HCT116 (cell line): ENCODE results near the gene MRPS23. TPM values are rescaled to one million over a fixed set of nuclear protein-coding genes. Genes with fewer than 3 reads are reported as not detected.
A peak's percentile ranks its signal among the peaks of the same experiment; 100 is the strongest.

Experiments
- ATAC-seq: fragments of 200-7000 bp; cut with Tn5 transposase; 2 replicates; pipeline ENCODE4 v1.9.1; 2020; ENCODE audit warnings: mild to moderate bottlenecking, moderate library complexity
- BruUV-seq: library from RNA; stranded (reverse); fragments of 400-500 nt; replicated peaks from 2 replicates; lab custom pipeline; 2021; lab: Mats Ljungman, UMichigan
- CTCF ChIA-PET: fragments of 300-600 bp; sonication (Branson Sonifier 250); formaldehyde crosslinking; loops from one replicate; lab custom pipeline; 2021; ENCODE audit warnings: antibody characterized with exemption; lab: Charles Lee
- POLR2A ChIA-PET: fragments of 300-600, 350-600 bp; sonication (Branson Sonifier 250); formaldehyde crosslinking; loops from one replicate; lab custom pipeline; 2021; ENCODE audit warnings: antibody characterized with exemption; lab: Charles Lee
- RAD21 ChIA-PET, 2 experiments: fragments of 300-600 bp; sonication (Branson Sonifier 250); formaldehyde crosslinking; loops; one replicate each; lab custom pipeline; 2023; ENCODE audit warnings: low total read pairs in 2 of 2; ENCODE audit not compliant: uncharacterized antibody in 2 of 2, unreplicated experiment in 2 of 2, low non-redundant PET in 1 of 2; lab: Charles Lee
- DNase-seq: peaks from one replicate; pipeline ENCODE4 v3.0.0-alpha.2; 2010; ENCODE audit warnings: low read depth, low spot score
- H2AFZ ChIP-seq: fragments of 200-600 bp; shearing (Covaris generic), sonication (generic); 2 replicates; pipeline ENCODE4 v1.6.1; 2017; ENCODE audit warnings: low read depth, mixed run types, mixed read lengths, antibody characterized with exemption, low read length; ENCODE audit not compliant: poor library complexity, severe bottlenecking
- H3K27ac ChIP-seq: 2 replicates; pipeline ENCODE4 v1.5.1; 2012; ENCODE audit warnings: low read depth, low read length
- H3K27me3 ChIP-seq: fragments of 200-600 bp; sonication (generic); 2 replicates; pipeline ENCODE4 v1.6.1; 2016; ENCODE audit warnings: mixed run types, low read length, mixed read lengths; ENCODE audit not compliant: insufficient read depth
- H3K36me3 ChIP-seq, 2 experiments: fragments of 200-500 bp in 1 of 2; fragments of 200-600 bp in 1 of 2; sonication (Bioruptor generic) in 1 of 2; sonication (generic) in 1 of 2; 2 replicates each; pipeline versions ENCODE4 v1.5.1 to v1.6.1; 2014 to 2016; ENCODE audit warnings: low read length in 2 of 2, inconsistent platforms in 1 of 2, mixed read lengths in 1 of 2, mixed run types in 1 of 2; ENCODE audit not compliant: insufficient read depth in 2 of 2, control insufficient read depth in 1 of 2
- H3K4me1 ChIP-seq, 2 experiments: fragments of 200-600 bp in 1 of 2; sonication (generic) in 1 of 2; 2 replicates each; pipeline versions ENCODE4 v1.5.1 to v1.6.1; 2012 to 2017; ENCODE audit warnings: low read length in 2 of 2, inconsistent platforms in 1 of 2, mild to moderate bottlenecking in 1 of 2, mixed read lengths in 1 of 2, mixed run types in 1 of 2, moderate library complexity in 1 of 2; ENCODE audit not compliant: insufficient read depth in 2 of 2, control insufficient read depth in 1 of 2
- H3K4me2 ChIP-seq: fragments of 200-600 bp; sonication (generic); 2 replicates; pipeline ENCODE4 v1.6.1; 2017; ENCODE audit warnings: mixed run types, low read length, mixed read lengths
- H3K4me3 ChIP-seq, 2 experiments: fragments of 200-600 bp in 1 of 2; sonication (generic) in 1 of 2; replicated peaks in 1 of 2; 2 replicates each; pipeline ENCODE4 v1.5.1; 2011 to 2016; ENCODE audit warnings: low read length in 2 of 2, control low read depth in 1 of 2, low read depth in 1 of 2, mild to moderate bottlenecking in 1 of 2, mixed read lengths in 1 of 2, mixed run types in 1 of 2
- H3K79me2 ChIP-seq: fragments of 200-600 bp; sonication (generic); 2 replicates; pipeline ENCODE4 v1.6.1; 2017; ENCODE audit warnings: mild to moderate bottlenecking, mixed run types, low read length, moderate library complexity, mixed read lengths; ENCODE audit not compliant: insufficient read depth
- H3K9ac ChIP-seq: fragments of 200-600 bp; sonication (generic); 2 replicates; pipeline ENCODE4 v1.6.1; 2016; ENCODE audit warnings: low read length, mixed read lengths
- H3K9me2 ChIP-seq: fragments of 200-600 bp; sonication (generic), shearing (Covaris generic); 2 replicates; pipeline ENCODE4 v1.6.1; 2017; ENCODE audit warnings: mixed run types, mild to moderate bottlenecking, moderate library complexity; ENCODE audit not compliant: insufficient read depth
- H3K9me3 ChIP-seq, 2 experiments: fragments of 200-500 bp in 1 of 2; fragments of 200-600 bp in 1 of 2; sonication (Bioruptor generic) in 1 of 2; sonication (generic) in 1 of 2; 2 replicates each; pipeline ENCODE4 v1.6.1; 2014 to 2017; ENCODE audit warnings: low read length in 2 of 2, mixed read lengths in 2 of 2, inconsistent platforms in 1 of 2, low read depth in 1 of 2, mild to moderate bottlenecking in 1 of 2, mixed run types in 1 of 2, moderate library complexity in 1 of 2; ENCODE audit not compliant: control insufficient read depth in 1 of 2, insufficient read depth in 1 of 2
- H4K20me1 ChIP-seq: fragments of 200-600 bp; sonication (generic), shearing (Covaris generic); 2 replicates; pipeline ENCODE4 v1.6.1; 2017; ENCODE audit warnings: mixed run types, mild to moderate bottlenecking, moderate library complexity; ENCODE audit not compliant: insufficient read depth
- ATF3 ChIP-seq: IDR thresholded peaks from 2 replicates; pipeline ENCODE4 v1.6.1; 2012
- CBX3 ChIP-seq: IDR thresholded peaks from 2 replicates; pipeline ENCODE4 v1.6.1; 2012; ENCODE audit warnings: low read depth
- ELF1 ChIP-seq: IDR thresholded peaks from 2 replicates; pipeline ENCODE4 v1.6.1; 2012; ENCODE audit warnings: low read depth, borderline replicate concordance
- FOSL1 ChIP-seq: IDR thresholded peaks from 2 replicates; pipeline ENCODE4 v1.6.1; 2012; ENCODE audit warnings: low read depth
- JUND ChIP-seq: IDR thresholded peaks from 2 replicates; pipeline ENCODE4 v1.6.1; 2012
- MAX ChIP-seq: IDR thresholded peaks from 2 replicates; pipeline ENCODE4 v1.6.1; 2012
- POLR2A ChIP-seq: IDR thresholded peaks from 2 replicates; pipeline ENCODE4 v1.7.0; 2011; ENCODE audit warnings: borderline replicate concordance; ENCODE audit not compliant: insufficient read depth, insufficient read length; ENCODE audit errors: extremely low read depth
- POLR2AphosphoS5 ChIP-seq: IDR thresholded peaks from 2 replicates; pipeline ENCODE4 v1.6.1; 2011; ENCODE audit warnings: mild to moderate bottlenecking, low read depth, low read length, moderate library complexity
- SRF ChIP-seq: IDR thresholded peaks from 2 replicates; pipeline ENCODE4 v1.6.1; 2012; ENCODE audit warnings: low read depth
- TCF7L2 ChIP-seq: IDR thresholded peaks from 2 replicates; pipeline ENCODE4 v1.7.0; 2011; ENCODE audit warnings: borderline replicate concordance, inconsistent platforms; ENCODE audit not compliant: insufficient read depth, insufficient read length; ENCODE audit errors: extremely low read depth
- ZBTB33 ChIP-seq: IDR thresholded peaks from 2 replicates; pipeline ENCODE4 v1.6.1; 2011; ENCODE audit warnings: mild to moderate bottlenecking, low read length, moderate library complexity; ENCODE audit not compliant: insufficient replicate concordance; ENCODE audit errors: extremely low read depth
- ZNF274 ChIP-seq: fragments of 200-500 bp; sonication (Bioruptor generic); IDR thresholded peaks from 2 replicates; pipeline ENCODE4 v1.6.1; 2014; ENCODE audit warnings: mild to moderate bottlenecking, low read depth, low read length, inconsistent platforms
- intact Hi-C: fragments of 100-400 bp; cut with micrococcal nuclease; formaldehyde crosslinking; loops from 2 replicates; pipeline ENCODE4 v1.10.0; 2022
- total RNA-seq: library from RNA; stranded (reverse); gene quantifications from one replicate; pipeline ENCODE4 v1.2.1, GENCODE V29; 2021; ENCODE audit not compliant: unreplicated experiment

The MRPS23 gene
- total RNA-seq, 1 experiment from 2014 or later, result 109 TPM

- no peaks in the 10 kb centered on the region for H3K9me2 ChIP-seq
- no peak overlapping the region for H3K9ac ChIP-seq
- no peak for TF ChIP-seq SRF
- DNase-seq (no peak), ATAC-seq (no peak)
- BruUV-seq, result no TSS peak
- no peak overlapping the region for H3K4me2 ChIP-seq
- no peaks in the 10 kb centered on the region; a peak in 1 of 4 replicates for H3K9me3 ChIP-seq
- H2AFZ ChIP-seq, result no peak overlapping the region
- H3K27ac ChIP-seq, result no peak overlapping the region
- POLR2A ChIA-PET, result interaction anchor here (0.6 kb wide), 1 partner anchor 92 kb away, joined by 3 read pairs; no protein-coding TSS in a partner anchor
- no peaks in the 10 kb centered on the region for H3K27me3 ChIP-seq
- peaks cover 31 to 57% of the 10 kb centered on the region in 2 experiments for H3K4me1 ChIP-seq
- H3K79me2 ChIP-seq, result peaks cover 21% of the 10 kb centered on the region
- CTCF ChIA-PET, result no interaction called here
- H3K4me3 ChIP-seq, result no peak overlapping the region
- intact Hi-C loops, result no loop called here
- peaks cover 0 to 19% of the 10 kb centered on the region in 2 experiments; a peak in 2 of 4 replicates for H3K36me3 ChIP-seq
- RAD21 ChIA-PET, result no interaction called here
- no peaks in the 10 kb centered on the region for H4K20me1 ChIP-seq
These were observed 35.5 kb upstream of the MRPS23 start for GRCh38 chr17:57885148-57885915.

- H4K20me1 ChIP-seq, result no peaks in the 10 kb centered on the region
- BruUV-seq, result no TSS peak
- POLR2A ChIA-PET, result interaction anchor here (1.8 kb wide), 1 partner anchor 107 kb away, joined by 3 read pairs; no protein-coding TSS in a partner anchor
- H3K4me1 ChIP-seq, result peaks cover 51 to 69% of the 10 kb centered on the region in 2 experiments
- CTCF ChIA-PET, result interaction anchor here (0.9 to 1.3 kb wide), 3 partner anchors 9 to 118 kb away, joined by 3 read pairs; no protein-coding TSS in a partner anchor
- H3K4me3 ChIP-seq, result no peak overlapping the region
- peak overlapping the region; percentile 10; the same call in 1 of the 2 replicates for H3K9ac ChIP-seq
- no peaks in the 10 kb centered on the region for H3K79me2 ChIP-seq
- DNase-seq (no peak), ATAC-seq (no peak)
- H3K4me2 ChIP-seq, result peak overlapping the region; percentile 0; the same call in 1 of the 2 replicates
- H3K9me2 ChIP-seq, result no peaks in the 10 kb centered on the region
- no peaks in the 10 kb centered on the region; a peak in 1 of 4 replicates for H3K9me3 ChIP-seq
- RAD21 ChIA-PET, result interaction anchor here in 1 of 2 experiments (0.6 kb wide), 1 partner anchor 22 kb away, joined by 3 read pairs; no protein-coding TSS in a partner anchor
- intact Hi-C loops, result no loop called here
- peak overlapping the region; percentile 75; the same call in 1 of the 2 replicates for H3K27ac ChIP-seq
- peaks cover 0 to 25% of the 10 kb centered on the region in 2 experiments; a peak in 2 of 4 replicates for H3K36me3 ChIP-seq
- H2AFZ ChIP-seq, result no peak overlapping the region
- H3K27me3 ChIP-seq, result no peaks in the 10 kb centered on the region
- no peak for TF ChIP-seq POLR2A
- TF ChIP-seq CBX3, result no peak
- no peak for TF ChIP-seq ZNF274
- no peak for TF ChIP-seq ELF1
- no peak for TF ChIP-seq POLR2AphosphoS5
- TF ChIP-seq MAX, result no peak
- no peak for TF ChIP-seq ATF3
- no peak for TF ChIP-seq JUND
- TF ChIP-seq FOSL1, result no peak
- TF ChIP-seq ZBTB33, result no peak
- TF ChIP-seq TCF7L2, result no peak
These were observed 32.0 kb upstream of the MRPS23 start for GRCh38 chr17:57881783-57882351.
